Mucosa of descending colon (tissue), 3 donors: ENCODE results near the gene ASPG. TPM values are rescaled to one million over a fixed set of nuclear protein-coding genes. Genes with fewer than 3 reads are reported as not detected.

Source experiments
- ATAC-seq: fragments of 200-7000 bp; cut with Tn5 transposase; one replicate; pipeline ENCODE4 v1.9.1; 2020; ENCODE audit warnings: mild to moderate bottlenecking, moderate library complexity
- DNase-seq, 3 donors: peaks; one replicate each; pipeline ENCODE4 v3.0.0-alpha.2; 2020
- H3K36me3 ChIP-seq: fragments of 200-600 bp; one replicate; pipeline ENCODE4 v1.8.0; 2021; ENCODE audit warnings: low read depth, mild to moderate bottlenecking
- H3K4me1 ChIP-seq: fragments of 200-600 bp; one replicate; pipeline ENCODE4 v1.8.0; 2021; ENCODE audit warnings: low read depth, mild to moderate bottlenecking
- H3K4me3 ChIP-seq: fragments of 200-600 bp; one replicate; pipeline ENCODE4 v1.8.0; 2021; ENCODE audit warnings: mild to moderate bottlenecking
- H3K9me3 ChIP-seq: fragments of 200-600 bp; one replicate; pipeline ENCODE4 v1.8.0; 2021; ENCODE audit warnings: mild to moderate bottlenecking
- CTCF ChIP-seq: fragments of 200-600 bp; IDR thresholded peaks from one replicate; pipeline ENCODE4 v1.8.0; 2022; ENCODE audit warnings: antibody characterized with exemption, mild to moderate bottlenecking
- intact Hi-C, 2 donors: fragments of 100-400 bp; cut with DNase I in 1 of 2; cut with micrococcal nuclease in 1 of 2; formaldehyde crosslinking; loops; one replicate each; pipeline versions ENCODE4 v1.11.0 to v1.11.1; 2022; cut with DNase I, micrococcal nuclease
- total RNA-seq, 3 donors: library from RNA; stranded (reverse); fragmentation: NEBNext Ultra II Directional in 2 of 3; extraction: Animal tissue kit (Norgen Biotek cat#: 25700) in 2 of 3; gene quantifications; one replicate each; pipeline versions ENCODE4 v1.2.1 to v1.2.4, GENCODE V29; 2021 to 2023
- donor health status: DM: no; HTN: no; CAD: no; lungs with moderate emphysema.
- donor health status: DM: no; HTN: no; CAD: no.
- donor health status: DM: no; HTN: yes; CAD: no.

The ASPG gene
- total RNA-seq, 3 donors from 2014 or later: 2.1 to 15.0 (median 14.2) TPM

DNA sequence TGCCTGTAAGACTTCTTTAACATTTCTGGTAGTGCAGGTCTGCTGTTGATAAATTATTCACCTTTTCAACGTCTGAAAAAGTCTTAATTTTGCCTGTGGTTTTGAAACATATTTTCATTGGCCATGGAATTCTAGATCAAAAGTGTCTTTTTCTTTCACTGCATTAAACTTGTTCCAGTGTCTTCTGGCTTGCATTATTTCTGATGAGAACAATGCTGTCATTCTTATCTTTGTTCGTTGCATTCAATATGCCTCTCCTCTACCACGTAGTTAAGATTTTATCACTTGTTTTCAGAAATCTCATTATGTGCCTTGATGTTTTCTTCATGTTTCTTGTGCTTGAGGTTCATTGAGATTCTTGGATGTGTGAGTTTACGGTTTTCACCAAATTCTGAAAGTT is 39.5 kb downstream of the ASPG start:
- H3K36me3 ChIP-seq: no peaks in the 10 kb centered on the region
- DNase-seq (no peak), ATAC-seq (no peak)
- no peak for TF ChIP-seq CTCF
- H3K4me3 ChIP-seq: no peak overlapping the region
- H3K4me1 ChIP-seq: no peaks in the 10 kb centered on the region
- intact Hi-C loops: no loop called here
- peaks cover 8% of the 10 kb centered on the region for H3K9me3 ChIP-seq

- peak in 1 of 3 donors; percentile 8 for DNase-seq
- intact Hi-C loops: no loop called here
- Histone ChIP-seq H3K4me1 (no peaks in the 10 kb centered on the region), H3K4me3 (no peak overlapping the region), H3K9me3 (peaks cover 8% of the 10 kb centered on the region), H3K36me3 (no peaks in the 10 kb centered on the region)
- no peak for TF ChIP-seq CTCF
- ATAC-seq: no peak
Measured at GRCh38 chr14:104126753-104127152, 41.3 kb downstream of the ASPG start.

GRCh38 chr14:104128981-104129380 is 43.5 kb downstream of the ASPG start:
- TF ChIP-seq CTCF: no peak
- Histone ChIP-seq H3K4me3 (no peak overlapping the region), H3K36me3 (no peaks in the 10 kb centered on the region), H3K4me1 (no peaks in the 10 kb centered on the region), H3K9me3 (peaks cover 8% of the 10 kb centered on the region)
- ATAC-seq (no peak), DNase-seq (no peak)
- intact Hi-C loops: no loop called here

DNA sequence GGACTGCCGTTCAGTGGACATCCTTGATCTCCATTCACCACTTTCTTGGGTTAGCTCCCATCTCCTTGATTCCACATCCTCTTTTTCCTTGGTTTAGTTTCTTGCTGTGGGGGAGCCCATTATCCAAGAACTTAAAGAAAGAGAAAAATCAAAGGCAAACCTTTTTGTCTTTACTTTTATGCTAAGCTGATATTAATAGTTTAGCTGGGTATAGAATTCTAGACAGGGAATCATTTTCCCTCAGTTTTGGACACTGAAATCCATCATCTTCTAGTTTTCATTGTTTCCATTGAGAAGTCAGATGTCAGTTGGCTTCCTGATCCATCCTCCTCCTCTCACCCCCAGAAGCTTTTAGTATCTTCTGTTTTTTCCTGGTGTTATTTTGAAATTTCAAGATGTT is 44.1 kb downstream of the ASPG start:
- no peak for TF ChIP-seq CTCF
- no peak for DNase-seq
- Histone ChIP-seq H3K4me3 (no peak overlapping the region), H3K9me3 (peaks cover 8% of the 10 kb centered on the region), H3K36me3 (no peaks in the 10 kb centered on the region), H3K4me1 (no peaks in the 10 kb centered on the region)
- ATAC-seq: no peak
- intact Hi-C loops: no loop called here

- ATAC-seq (peak; percentile 85), DNase-seq (peak; percentile 48 to 76 (median 74))
- Histone ChIP-seq H3K9me3 (peaks cover 8% of the 10 kb centered on the region), H3K36me3 (no peaks in the 10 kb centered on the region), H3K4me1 (peaks cover 10% of the 10 kb centered on the region), H3K4me3 (no peak overlapping the region)
- intact Hi-C loops: loop anchor here (5.0 to 10.0 kb wide), 3 partner anchors 54 to 514 kb away; no protein-coding TSS in a partner anchor
- TF ChIP-seq CTCF: peak; percentile 62
Measured at GRCh38 chr14:104130974-104131651, 45.6 kb downstream of the ASPG start.
